Fibroblast of gingiva (primary cell): ENCODE results near the gene OR6J1.
A peak's percentile ranks its signal among the peaks of the same experiment; 100 is the strongest.
"Not testable (repeated sequence)": the region's sequence is repeated elsewhere in the genome, so short reads cannot be mapped to it uniquely, and the experiment has no call there.

ENCODE experiments used
- DNase-seq: peaks from one replicate; pipeline ENCODE4 v3.0.0-alpha.2; 2011; ENCODE audit warnings: low read depth

OR6J1 gene

DNA sequence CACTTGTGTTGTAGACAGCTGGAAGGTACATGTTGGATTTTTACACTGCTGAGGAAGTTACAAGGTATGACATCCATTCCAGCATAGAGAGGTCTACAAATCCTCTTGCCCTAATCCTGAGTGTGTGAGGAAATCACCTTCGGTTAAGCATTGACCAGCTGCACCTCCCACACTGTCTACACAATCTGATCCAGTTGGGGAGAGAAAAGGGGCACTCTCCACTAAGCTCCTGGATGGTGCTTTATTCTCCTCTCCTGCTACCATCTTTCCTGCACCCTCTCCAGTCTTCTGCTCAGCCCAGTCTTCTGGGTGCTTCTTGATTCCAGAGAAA lies at the start of gene OR6J1:
TSS of gene OR6J1 (minus strand) at position 48 of the 331 bp plus-strand sequence. CDS start 9,541 bp downstream, outside the sequence.
- DNase-seq, result no peak

GRCh38 chr14:22692194-22692593 lies 48.0 kb upstream of the OR6J1 start:
- no peak for DNase-seq

GRCh38 chr14:22691171-22691570 lies 47.0 kb upstream of the OR6J1 start:
- no peak for DNase-seq

DNA sequence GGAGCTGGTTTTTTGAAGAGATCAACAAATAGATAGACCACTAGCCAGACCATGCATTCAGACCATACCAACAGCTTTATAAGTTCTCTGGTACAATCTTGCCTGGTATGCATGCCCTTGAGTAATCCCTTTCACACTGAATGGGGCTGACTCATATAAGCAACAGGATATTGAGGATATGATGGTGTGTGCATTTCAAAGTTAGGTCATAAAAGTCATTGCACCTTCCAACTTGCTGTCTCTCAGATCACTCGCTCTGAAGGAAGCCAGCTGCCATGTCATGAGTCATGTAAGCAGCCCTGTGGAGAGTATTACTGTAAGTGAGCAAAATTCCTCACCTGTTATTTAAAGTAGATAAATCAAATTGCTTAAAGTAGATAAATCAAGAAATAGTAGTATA lies 45.0 kb upstream of the OR6J1 start:
- DNase-seq, result peak; percentile 45

GRCh38 chr14:22687969-22688368 lies 43.8 kb upstream of the OR6J1 start:
- not testable (repeated sequence) for DNase-seq

GRCh38 chr14:22686176-22686611 lies 42.0 kb upstream of the OR6J1 start:
- not testable (repeated sequence) for DNase-seq

GRCh38 chr14:22685467-22685866 lies 41.3 kb upstream of the OR6J1 start:
- no peak for DNase-seq

- DNase-seq, result not testable (repeated sequence)
Measured at GRCh38 chr14:22683428-22683827, 39.3 kb upstream of the OR6J1 start.

- no peak for DNase-seq
Measured at GRCh38 chr14:22678221-22678620, 34.1 kb upstream of the OR6J1 start.

DNA sequence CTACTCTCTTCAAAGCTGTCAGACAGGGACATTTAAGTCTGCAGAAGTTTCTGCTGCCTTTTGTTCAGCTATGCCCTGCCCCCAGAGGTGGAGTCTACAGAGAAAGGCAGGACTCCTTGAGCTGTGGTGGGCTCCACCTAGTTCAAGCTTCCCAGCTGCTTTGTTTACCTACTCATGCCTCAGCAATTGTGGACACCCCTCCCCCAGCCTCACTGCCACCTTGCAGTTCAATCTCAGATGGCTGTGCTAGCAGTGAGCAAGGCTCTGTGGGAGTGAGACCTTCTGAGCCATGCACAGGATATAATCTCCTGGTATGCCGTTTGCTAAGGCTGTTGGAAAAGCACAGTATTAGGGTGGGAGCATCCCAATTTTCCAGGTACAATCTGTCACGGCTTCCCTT lies 33.4 kb upstream of the OR6J1 start:
- not testable (repeated sequence) for DNase-seq

- no peak for DNase-seq
Measured at GRCh38 chr14:22671622-22672021, 27.5 kb upstream of the OR6J1 start.

DNA sequence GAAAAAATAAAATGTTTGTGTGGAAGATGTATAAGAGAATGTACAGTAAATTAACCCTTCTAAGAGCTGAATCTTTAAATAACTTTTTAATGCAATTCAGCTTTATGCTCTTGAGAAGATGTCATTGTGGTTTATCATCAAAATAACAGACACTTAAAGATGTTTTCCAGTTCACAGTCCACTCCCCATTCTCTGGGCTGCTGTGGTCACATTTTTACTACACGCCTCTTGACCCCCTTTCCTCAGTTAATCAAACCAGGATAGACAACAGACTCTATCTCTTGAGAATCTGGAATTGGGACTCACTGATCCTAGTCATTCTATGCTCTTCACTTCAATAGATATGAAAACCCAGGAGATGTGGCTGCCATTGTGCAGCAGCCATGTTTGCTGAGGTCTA lies 24.7 kb upstream of the OR6J1 start:
- no peak for DNase-seq

DNA sequence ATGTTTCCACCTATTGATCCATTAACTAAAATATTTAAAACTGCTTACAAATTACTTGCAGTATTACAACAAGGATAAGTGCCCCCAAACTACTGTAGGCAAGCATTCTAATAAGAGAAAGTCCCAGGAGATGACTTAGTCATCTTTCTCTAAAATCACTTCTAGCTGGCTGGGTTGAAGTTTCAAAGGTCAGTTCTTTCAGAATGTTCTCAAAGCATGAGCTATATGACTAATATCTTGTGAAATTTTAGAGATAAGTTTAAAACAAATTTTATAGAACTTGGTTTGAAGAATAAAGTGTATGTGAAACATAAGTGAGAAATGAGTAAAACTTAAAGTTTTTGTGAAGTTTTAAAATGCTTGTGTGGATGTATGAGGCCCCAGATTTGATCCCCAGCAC lies 24.3 kb upstream of the OR6J1 start:
- DNase-seq, result peak; percentile 65

GRCh38 chr14:22667881-22668280 lies 23.7 kb upstream of the OR6J1 start:
- DNase-seq, result no peak

- DNase-seq, result no peak
Measured at GRCh38 chr14:22666203-22666893, 22.2 kb upstream of the OR6J1 start.

GRCh38 chr14:22664261-22664660 lies 20.1 kb upstream of the OR6J1 start:
- DNase-seq, result no peak

GRCh38 chr14:22660654-22661053 lies 16.5 kb upstream of the OR6J1 start:
- DNase-seq, result no peak

- DNase-seq, result no peak
Measured at GRCh38 chr14:22658946-22659345, 14.8 kb upstream of the OR6J1 start.

DNA sequence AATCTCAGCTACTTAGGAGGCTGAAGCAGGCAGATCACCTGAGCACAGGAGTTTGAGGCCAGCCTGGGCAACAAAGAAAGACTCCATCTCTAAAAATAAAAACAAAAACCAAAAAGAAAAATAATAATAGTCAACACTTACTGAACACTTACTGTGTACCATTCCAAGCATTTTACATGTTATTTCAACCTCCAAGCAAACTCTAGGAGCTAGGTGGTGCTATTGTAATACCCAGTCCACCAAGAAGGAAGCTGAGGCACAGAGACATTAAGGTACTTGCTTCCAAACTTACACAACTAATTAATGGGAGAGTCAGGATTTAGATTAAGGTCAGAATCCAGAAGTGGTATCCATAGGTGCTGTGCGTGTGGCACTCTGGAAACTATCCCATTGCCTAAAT lies 13.7 kb upstream of the OR6J1 start:
- peak; percentile 46 for DNase-seq

- DNase-seq, result no peak
Measured at GRCh38 chr14:22656945-22657731, 13.0 kb upstream of the OR6J1 start.

GRCh38 chr14:22656226-22656625 lies 12.1 kb upstream of the OR6J1 start:
- no peak for DNase-seq

GRCh38 chr14:22653012-22653621 lies 9.0 kb upstream of the OR6J1 start:
- peak; percentile 72 for DNase-seq

DNA sequence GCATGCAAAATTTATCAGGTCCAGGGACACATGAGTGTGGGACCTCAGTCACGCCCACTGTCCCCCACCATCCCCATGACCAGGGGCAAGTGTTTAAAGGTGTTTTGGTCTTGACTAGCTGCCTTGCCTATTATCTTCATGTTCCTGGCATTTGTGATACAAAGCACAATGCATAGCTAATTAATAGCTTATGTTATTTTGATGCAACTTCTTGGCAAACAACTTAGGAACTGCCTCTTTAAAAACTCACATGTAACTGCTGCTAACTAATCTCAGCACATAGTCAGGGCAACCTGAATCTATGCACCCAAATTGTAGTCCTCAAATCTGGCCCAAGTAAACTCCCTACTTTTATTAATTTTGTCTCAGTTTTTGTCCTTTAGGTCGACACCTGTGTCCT lies 7.4 kb upstream of the OR6J1 start:
- peak; percentile 42 for DNase-seq
